Activated CD4-positive, alpha-beta T cell treated with anti-CD3 and anti-CD28 coated beads for 1 hour (primary cell): ENCODE results near the gene NPW.

Experiments used
- DNase-seq: peaks from one replicate; pipeline ENCODE4 v3.0.0-alpha.2; 2020

Gene NPW

GRCh38 chr16:2056077-2056476, 36.5 kb downstream of the NPW start:
- DNase-seq = no peak

GRCh38 chr16:2056681-2057407, 37.3 kb downstream of the NPW start:
- DNase-seq = no peak

- DNase-seq = no peak
Observed at GRCh38 chr16:2057438-2057837, 37.9 kb downstream of the NPW start.

- DNase-seq = no peak
Observed at GRCh38 chr16:2058420-2058819, 38.8 kb downstream of the NPW start.

GRCh38 chr16:2058872-2059271, 39.3 kb downstream of the NPW start:
- DNase-seq = no peak

- no peak for DNase-seq
Observed at GRCh38 chr16:2060346-2060745, 40.8 kb downstream of the NPW start.

- no peak for DNase-seq
Observed at GRCh38 chr16:2061023-2061422, 41.4 kb downstream of the NPW start.

GRCh38 chr16:2061526-2061925, 41.9 kb downstream of the NPW start:
- no peak for DNase-seq

GRCh38 chr16:2062801-2063200, 43.2 kb downstream of the NPW start:
- no peak for DNase-seq

GRCh38 chr16:2063861-2064260, 44.3 kb downstream of the NPW start:
- DNase-seq = no peak

- DNase-seq = no peak
Observed at GRCh38 chr16:2064368-2064945, 44.9 kb downstream of the NPW start.

GRCh38 chr16:2066139-2066538, 46.6 kb downstream of the NPW start:
- no peak for DNase-seq
